Activated CD8-positive, alpha-beta T cell treated with anti-CD3 and anti-CD28 coated beads for 36 hours (primary cell): ENCODE data around the gene SYNRG. TPM values are rescaled to one million over a fixed set of nuclear protein-coding genes. Genes with fewer than 3 reads are reported as not detected.

Source experiments
- ATAC-seq: fragments of 200-7000 bp; cut with Tn5 transposase; one replicate; pipeline ENCODE4 v1.10.0; 2021; ENCODE audit warnings: mild to moderate bottlenecking, moderate library complexity
- CTCF ChIA-PET: fragments of 350-600 bp; sonication (Branson Sonifier 250); formaldehyde crosslinking; loops from one replicate; lab custom pipeline; 2021; ENCODE audit warnings: antibody characterized with exemption; lab: Charles Lee
- POLR2A ChIA-PET: fragments of 350-600 bp; sonication (Branson Sonifier 250); formaldehyde crosslinking; loops from one replicate; lab custom pipeline; 2021; ENCODE audit warnings: antibody characterized with exemption; lab: Charles Lee
- DNase-seq: peaks from one replicate; pipeline ENCODE4 v3.0.0-alpha.2; 2020
- H3K27ac Mint-ChIP-seq: one replicate; pipeline ENCODE4 v1.8.0; 2021; ENCODE audit warnings: mild to moderate bottlenecking, mixed read lengths
- H3K27me3 Mint-ChIP-seq: one replicate; pipeline ENCODE4 v1.8.0; 2021; ENCODE audit warnings: mixed read lengths
- H3K36me3 Mint-ChIP-seq: one replicate; pipeline ENCODE4 v1.8.0; 2021; ENCODE audit warnings: low read depth, mixed read lengths
- H3K4me1 Mint-ChIP-seq: one replicate; pipeline ENCODE4 v1.8.0; 2021; ENCODE audit warnings: low read depth, mixed read lengths
- H3K4me3 Mint-ChIP-seq: one replicate; pipeline ENCODE4 v1.8.0; 2021; ENCODE audit warnings: mild to moderate bottlenecking, moderate library complexity, mixed read lengths
- H3K9me3 Mint-ChIP-seq: one replicate; pipeline ENCODE4 v1.8.0; 2021; ENCODE audit warnings: mixed read lengths
- intact Hi-C: fragments of 100-400 bp; cut with micrococcal nuclease; formaldehyde crosslinking; loops from one replicate; pipeline ENCODE4 v1.10.0; 2022
- total RNA-seq, 2 experiments: library from RNA; stranded (reverse); gene quantifications; one replicate each; pipeline ENCODE4 v1.2.3, GENCODE V29; 2021
- TF ChIP-seq, protein P1 (sequence below): fragments of 200-600 bp; IDR thresholded peaks from one replicate; pipeline ENCODE4 v1.8.0; 2022; ENCODE audit warnings: antibody characterized with exemption, mild to moderate bottlenecking

The SYNRG gene
- total RNA-seq, 2 experiments from 2014 or later, result 35.4 to 43.1 TPM

DNA sequence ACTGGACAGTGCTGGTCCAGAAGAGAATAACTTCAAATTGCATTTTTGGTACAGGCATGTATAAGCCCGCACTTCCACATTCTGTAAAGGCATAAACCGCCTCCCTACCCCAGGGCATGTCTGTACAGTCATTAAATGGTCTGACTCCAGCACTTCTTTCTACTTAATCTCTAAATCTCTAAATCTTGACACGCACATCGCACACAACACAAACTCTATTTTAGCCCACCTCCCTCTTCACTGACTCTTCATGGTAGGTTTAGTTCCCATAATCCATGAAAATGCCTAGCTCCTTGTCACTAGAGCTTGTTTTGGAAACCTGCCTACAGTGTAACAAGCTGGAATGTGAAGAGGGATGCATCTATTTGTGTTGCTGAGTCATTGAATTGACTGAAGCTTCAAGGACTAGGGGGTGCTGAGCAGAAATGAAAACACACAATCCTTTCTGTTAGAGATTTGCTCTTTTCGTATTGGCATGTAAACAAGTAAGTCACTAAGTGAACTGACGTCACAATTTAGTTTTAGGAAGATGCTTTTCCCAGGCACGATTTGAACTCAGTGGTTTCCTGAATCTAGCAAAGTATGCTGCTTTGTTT, 121.1 kb downstream of the SYNRG start:
- TF ChIP-seq, protein P1, sequence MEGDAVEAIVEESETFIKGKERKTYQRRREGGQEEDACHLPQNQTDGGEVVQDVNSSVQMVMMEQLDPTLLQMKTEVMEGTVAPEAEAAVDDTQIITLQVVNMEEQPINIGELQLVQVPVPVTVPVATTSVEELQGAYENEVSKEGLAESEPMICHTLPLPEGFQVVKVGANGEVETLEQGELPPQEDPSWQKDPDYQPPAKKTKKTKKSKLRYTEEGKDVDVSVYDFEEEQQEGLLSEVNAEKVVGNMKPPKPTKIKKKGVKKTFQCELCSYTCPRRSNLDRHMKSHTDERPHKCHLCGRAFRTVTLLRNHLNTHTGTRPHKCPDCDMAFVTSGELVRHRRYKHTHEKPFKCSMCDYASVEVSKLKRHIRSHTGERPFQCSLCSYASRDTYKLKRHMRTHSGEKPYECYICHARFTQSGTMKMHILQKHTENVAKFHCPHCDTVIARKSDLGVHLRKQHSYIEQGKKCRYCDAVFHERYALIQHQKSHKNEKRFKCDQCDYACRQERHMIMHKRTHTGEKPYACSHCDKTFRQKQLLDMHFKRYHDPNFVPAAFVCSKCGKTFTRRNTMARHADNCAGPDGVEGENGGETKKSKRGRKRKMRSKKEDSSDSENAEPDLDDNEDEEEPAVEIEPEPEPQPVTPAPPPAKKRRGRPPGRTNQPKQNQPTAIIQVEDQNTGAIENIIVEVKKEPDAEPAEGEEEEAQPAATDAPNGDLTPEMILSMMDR, result no peak
- no peak for ATAC-seq
- ChIA-PET POLR2A (interaction anchor here (0.7 to 1.0 kb wide), 3 partner anchors 14 to 148 kb away, joined by 3 to 6 read pairs (median 3); no protein-coding TSS in a partner anchor), CTCF (interaction anchor here (0.7 to 1.0 kb wide), 3 partner anchors 12 to 96 kb away, joined by 3 read pairs; no protein-coding TSS in a partner anchor)
- peaks cover 46% of the 10 kb centered on the region for H3K4me1 Mint-ChIP-seq
- H3K27ac Mint-ChIP-seq, result peak overlapping the region; percentile 92
- no peaks in the 10 kb centered on the region for H3K9me3 Mint-ChIP-seq
- no peaks in the 10 kb centered on the region for H3K27me3 Mint-ChIP-seq
- H3K36me3 Mint-ChIP-seq, result no peaks in the 10 kb centered on the region
- DNase-seq, result no peak
- intact Hi-C loops, result no loop called here
- H3K4me3 Mint-ChIP-seq, result peak overlapping the region; percentile 87

GRCh38 chr17:37485938-37486570, 123.2 kb downstream of the SYNRG start:
- ChIA-PET CTCF (interaction anchor here (0.8 kb wide), 1 partner anchor 863 kb away, joined by 3 read pairs; no protein-coding TSS in a partner anchor), POLR2A (interaction anchor here (0.7 kb wide), 1 partner anchor 382 kb away, joined by 4 read pairs; no protein-coding TSS in a partner anchor)
- ATAC-seq (no peak), DNase-seq (no peak)
- intact Hi-C loops, result no loop called here
- Mint-ChIP-seq H3K27ac (no peak overlapping the region), H3K4me3 (no peak overlapping the region), H3K27me3 (no peaks in the 10 kb centered on the region), H3K9me3 (no peaks in the 10 kb centered on the region), H3K4me1 (peaks cover 32% of the 10 kb centered on the region), H3K36me3 (no peaks in the 10 kb centered on the region)
- TF ChIP-seq, protein P1, result no peak

DNA sequence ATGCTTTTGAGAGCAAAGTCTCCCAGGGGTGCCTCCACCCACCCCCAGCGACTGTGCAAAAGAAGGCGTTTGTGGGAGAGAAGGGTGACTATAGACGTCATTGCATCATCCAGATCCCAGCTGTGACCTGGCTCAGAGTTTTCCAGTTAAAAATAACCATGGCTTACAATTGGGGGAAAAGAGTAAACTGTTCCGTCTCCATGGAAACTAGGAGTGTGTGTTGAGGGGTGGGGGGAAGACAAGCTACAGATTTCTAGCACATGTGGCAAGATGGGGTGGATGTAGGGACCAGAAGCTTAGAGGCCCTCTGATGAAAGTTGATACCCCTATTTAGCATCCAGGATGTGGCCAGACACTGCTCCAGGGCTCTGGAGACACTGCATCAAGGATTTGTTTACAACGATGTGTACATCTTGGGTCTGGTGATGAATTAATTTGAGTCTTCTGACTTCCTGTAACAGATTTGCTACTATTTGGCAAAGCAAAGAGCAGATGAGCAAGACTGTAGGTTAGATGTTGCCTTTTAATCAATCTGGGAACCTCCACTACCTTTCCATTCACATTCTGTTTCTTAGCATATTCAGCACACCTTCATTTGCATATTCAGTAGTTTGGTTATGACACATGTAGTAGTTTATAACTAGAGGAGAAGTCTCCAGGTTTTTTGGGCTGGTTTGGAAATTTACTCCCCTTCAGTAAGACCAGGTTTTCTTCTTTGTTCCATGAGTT, 125.7 kb downstream of the SYNRG start:
- Mint-ChIP-seq H3K4me1 (peaks cover 18% of the 10 kb centered on the region), H3K4me3 (no peak overlapping the region), H3K27me3 (no peaks in the 10 kb centered on the region), H3K36me3 (peaks cover 9% of the 10 kb centered on the region), H3K27ac (no peak overlapping the region), H3K9me3 (no peaks in the 10 kb centered on the region)
- TF ChIP-seq, protein P1, result no peak
- POLR2A ChIA-PET, result interaction anchor here (1.3 kb wide), 1 partner anchor 53 kb away, joined by 5 read pairs; no protein-coding TSS in a partner anchor
- CTCF ChIA-PET, result interaction anchor here (1.3 kb wide), 1 partner anchor 45 kb away, joined by 4 read pairs; no protein-coding TSS in a partner anchor
- DNase-seq (no peak), ATAC-seq (peak; percentile 52)
- intact Hi-C loops, result no loop called here

DNA sequence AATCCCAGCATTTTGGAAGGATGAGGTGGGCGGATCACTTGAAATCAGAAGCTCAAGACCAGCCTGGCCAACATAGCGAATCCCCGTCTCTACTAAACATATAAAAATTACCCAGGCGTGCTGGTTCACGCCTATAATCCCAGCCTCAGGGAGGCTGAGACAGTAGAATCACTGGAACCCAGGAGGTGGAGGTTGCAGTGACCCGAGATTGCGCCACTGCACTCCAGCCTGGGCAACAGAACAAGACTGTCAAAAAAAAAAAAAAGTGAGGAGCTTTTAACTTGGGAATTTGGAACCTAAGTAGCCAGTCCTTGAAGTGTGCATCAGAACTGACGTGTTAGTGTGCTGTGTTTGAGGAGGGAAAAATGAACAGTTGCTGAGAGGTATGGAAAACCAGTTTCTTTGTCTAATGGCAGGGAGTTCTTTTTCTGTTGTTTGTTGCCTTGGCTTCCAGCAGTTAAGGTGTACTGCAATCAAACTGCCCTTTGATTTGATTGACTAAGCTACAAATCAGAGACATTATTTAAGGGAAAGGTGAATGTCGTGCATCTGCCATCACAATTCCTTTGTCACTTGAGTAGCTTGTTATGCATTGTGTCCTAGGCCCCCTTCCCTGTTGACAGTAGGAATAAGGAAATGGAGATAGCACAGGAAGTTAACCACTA, 128.1 kb downstream of the SYNRG start:
- no peaks in the 10 kb centered on the region for H3K27me3 Mint-ChIP-seq
- intact Hi-C loops, result no loop called here
- ChIA-PET CTCF (interaction anchor here (0.7 to 1.3 kb wide), 2 partner anchors 13 to 108 kb away, joined by 3 read pairs; no protein-coding TSS in a partner anchor), POLR2A (interaction anchor here (0.6 kb wide), 1 partner anchor 1392 kb away, joined by 3 read pairs; no protein-coding TSS in a partner anchor)
- TF ChIP-seq, protein P1, result no peak
- H3K36me3 Mint-ChIP-seq, result peaks cover 19% of the 10 kb centered on the region
- no peak overlapping the region for H3K27ac Mint-ChIP-seq
- H3K9me3 Mint-ChIP-seq, result no peaks in the 10 kb centered on the region
- H3K4me3 Mint-ChIP-seq, result no peak overlapping the region
- DNase-seq, result no peak
- H3K4me1 Mint-ChIP-seq, result peaks cover 12% of the 10 kb centered on the region
- no peak for ATAC-seq
